GM21619 (cell line): ENCODE data around the gene MGAT4A.
A peak's percentile ranks its signal among the peaks of the same experiment; 100 is the strongest.

Experiments used
- ATAC-seq: cut with Tn5 transposase; IDR thresholded peaks from one replicate; pipeline ENCODE4 v1.9.1; 2021; ENCODE audit not compliant: unreplicated experiment

The MGAT4A gene

DNA sequence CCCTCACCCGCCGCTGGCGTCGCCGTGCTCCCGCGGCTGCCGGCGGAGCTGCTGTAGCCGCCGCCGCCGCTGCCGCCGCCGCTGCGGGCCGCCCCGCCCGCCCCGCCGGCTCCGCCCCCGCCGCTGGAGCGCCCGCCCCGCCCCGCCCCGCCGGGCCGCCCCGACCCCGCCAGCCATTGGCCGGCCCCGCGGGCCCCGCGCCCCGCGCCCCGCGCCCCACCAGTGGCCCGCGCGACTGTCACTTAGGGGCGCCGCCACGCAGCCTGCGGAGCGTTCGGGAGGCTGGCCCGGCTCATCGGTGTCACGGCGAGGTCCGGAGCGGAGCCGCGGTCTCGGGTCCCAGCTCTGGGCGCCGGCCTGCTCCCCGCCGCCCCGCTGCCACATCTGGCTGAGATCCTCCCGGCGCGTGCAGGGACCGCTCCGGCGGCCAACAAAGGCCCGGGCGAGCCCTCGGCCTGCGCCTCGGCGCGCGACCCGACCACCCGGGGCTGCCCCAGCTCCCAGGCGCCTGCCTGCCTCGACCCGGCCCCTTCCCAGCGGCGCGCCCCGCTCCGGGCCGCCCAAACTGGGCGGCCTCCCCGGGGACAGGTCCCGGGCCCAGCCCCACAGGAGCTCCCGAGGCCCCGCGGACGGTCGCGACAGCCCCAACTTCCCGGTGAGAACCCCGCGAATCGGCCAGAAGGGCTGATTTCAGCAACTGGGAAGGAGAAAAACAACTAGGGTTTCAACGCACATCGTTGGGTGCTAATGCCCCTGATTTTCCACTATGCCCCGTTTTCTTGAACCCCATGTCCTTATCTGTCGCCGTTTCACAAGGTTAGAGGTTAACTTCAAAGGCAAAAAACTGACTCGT is at the start of gene MGAT4A:
Gene MGAT4A, minus strand, starts transcription at position 92 of the 853 bp plus-strand sequence. CDS start 4,800 bp downstream, outside the sequence.
- ATAC-seq, result peak; percentile 71

DNA sequence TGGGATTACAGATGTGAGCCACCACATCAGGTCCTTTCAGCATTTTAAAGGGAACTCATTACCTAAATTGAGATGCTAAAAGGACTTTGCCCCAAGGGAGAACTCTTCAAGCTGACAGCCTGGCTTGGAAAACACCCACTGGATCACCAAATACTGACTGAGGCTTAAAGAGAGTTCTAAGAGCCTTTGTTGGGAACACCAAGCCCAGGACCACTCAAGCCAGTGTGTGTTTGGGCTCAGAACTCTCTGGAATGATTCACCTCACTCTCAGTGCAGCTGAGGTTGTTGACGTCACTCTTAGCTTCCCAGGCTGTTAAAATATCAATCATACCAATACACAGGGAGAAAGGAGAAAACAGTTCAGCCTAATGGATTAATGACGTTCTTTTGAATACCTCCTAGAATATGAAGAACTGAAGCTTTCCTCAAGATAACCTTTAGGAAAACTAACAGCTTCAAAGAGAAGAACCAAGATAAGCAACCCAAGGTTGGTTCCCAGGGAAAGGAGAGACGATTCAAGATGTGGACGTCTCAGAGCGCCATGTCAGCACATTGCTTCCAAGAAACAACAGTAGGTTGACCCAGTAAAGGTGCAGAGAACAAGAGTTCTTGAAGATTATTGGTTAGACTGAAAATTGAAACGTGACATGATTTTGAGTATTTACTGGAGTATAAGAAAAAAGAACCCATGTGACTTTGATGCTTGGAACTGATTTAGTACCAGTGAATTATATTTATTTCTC is 48.0 kb upstream of the MGAT4A start:
- ATAC-seq, result no peak

- no peak for ATAC-seq
Measured at GRCh38 chr2:98778151-98778550, 47.2 kb upstream of the MGAT4A start.

DNA sequence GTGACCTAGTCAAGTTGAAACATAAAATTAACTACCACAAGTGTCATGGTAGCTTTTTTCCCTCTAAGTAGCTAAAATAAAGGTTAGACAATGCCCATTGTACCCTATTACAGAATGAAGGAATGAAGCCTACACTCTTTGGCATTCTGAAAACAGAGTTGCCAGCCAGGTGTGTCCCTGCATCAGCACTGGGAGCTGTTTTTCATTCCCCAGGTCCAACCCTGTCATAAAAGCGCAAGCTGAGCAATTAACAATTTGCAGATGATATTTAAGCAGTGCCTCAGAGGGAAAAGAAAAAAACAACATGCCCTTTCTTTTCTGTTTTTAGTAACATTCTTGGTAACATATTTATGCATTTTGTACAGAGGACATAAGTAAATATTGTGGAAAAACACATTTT is 46.8 kb upstream of the MGAT4A start:
- ATAC-seq, result no peak

DNA sequence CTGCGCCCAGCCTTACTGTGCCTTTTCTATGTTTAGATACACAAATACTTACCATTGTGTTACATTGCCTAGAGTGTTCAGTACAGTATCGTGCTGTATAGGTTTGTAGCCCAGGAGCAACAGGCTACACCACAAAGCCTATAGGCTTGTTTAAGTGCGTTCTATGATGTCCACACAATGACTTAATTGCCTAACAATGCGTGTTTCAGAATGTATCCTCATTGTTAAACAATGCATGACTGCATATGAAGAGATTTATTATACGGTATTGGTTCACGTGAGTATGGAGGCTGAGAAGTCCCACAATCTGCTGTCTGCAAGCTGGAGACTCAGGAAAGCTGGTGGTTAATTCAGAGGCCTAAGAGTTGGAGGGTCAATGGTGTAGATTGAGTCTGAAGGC is 46.1 kb upstream of the MGAT4A start:
- ATAC-seq, result no peak

DNA sequence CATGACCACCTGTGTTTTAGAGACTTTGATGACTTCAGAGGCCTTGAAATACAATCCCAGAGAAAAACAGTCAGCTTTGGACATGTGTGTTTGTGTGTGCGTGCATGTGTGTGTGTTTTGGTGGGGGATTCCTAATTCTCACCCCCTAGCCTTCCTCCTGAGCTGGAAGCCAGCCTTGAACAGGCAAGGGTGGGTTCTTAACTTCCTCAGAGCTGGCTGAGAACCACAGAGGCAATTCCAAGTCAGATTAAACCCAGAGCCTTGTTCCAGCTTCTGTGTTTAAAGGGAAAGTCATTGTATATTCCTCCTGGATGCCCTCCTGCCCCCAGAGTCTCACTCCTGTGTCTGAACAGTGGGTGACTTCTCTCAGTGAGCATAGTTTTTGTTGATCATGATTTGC is 45.2 kb upstream of the MGAT4A start:
- no peak for ATAC-seq

DNA sequence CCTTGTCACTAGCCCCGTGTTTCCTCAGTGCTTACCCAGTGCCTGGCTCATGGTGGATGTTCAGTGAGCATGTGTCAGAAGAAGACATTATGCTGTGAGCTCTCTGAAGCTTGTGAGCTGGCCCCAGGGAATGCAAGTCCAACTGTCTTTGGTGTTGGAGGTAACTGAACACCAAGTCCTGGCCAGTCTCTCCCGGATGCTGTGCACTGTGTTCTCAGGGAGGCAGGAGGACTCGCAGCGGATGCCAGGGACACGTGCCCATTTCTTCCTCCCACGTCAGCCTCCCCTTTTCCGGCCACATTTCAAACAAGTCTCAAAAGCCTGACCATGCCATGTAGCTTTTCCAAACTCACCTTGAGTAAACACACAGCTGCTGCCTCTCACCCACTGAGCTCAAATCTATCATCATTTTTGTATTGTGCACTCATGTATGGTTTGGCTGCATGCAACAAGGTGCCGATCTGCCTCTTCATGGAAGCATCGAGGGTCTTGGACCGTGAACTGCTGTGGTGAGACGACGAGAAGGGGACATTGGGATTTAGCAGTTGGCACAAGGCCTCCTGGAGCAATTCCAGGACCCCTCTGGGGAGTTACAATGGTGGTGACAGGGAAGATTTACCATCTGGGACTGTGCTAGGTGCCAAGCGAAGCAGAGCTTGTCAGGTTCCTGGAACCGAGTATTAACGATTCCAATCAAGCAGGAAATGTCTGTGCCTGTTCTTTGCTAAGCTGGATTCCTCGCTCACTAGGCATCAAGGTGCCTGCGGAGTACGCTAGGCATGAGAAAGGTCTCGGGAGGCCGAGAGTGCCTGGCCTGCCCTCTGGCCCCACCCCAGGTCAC is 44.4 kb upstream of the MGAT4A start:
- ATAC-seq, result no peak

GRCh38 chr2:98773907-98774306 is 43.0 kb upstream of the MGAT4A start:
- ATAC-seq, result no peak

GRCh38 chr2:98773169-98773568 is 42.2 kb upstream of the MGAT4A start:
- ATAC-seq, result no peak

- no peak for ATAC-seq
Measured at GRCh38 chr2:98772536-98772935, 41.6 kb upstream of the MGAT4A start.

DNA sequence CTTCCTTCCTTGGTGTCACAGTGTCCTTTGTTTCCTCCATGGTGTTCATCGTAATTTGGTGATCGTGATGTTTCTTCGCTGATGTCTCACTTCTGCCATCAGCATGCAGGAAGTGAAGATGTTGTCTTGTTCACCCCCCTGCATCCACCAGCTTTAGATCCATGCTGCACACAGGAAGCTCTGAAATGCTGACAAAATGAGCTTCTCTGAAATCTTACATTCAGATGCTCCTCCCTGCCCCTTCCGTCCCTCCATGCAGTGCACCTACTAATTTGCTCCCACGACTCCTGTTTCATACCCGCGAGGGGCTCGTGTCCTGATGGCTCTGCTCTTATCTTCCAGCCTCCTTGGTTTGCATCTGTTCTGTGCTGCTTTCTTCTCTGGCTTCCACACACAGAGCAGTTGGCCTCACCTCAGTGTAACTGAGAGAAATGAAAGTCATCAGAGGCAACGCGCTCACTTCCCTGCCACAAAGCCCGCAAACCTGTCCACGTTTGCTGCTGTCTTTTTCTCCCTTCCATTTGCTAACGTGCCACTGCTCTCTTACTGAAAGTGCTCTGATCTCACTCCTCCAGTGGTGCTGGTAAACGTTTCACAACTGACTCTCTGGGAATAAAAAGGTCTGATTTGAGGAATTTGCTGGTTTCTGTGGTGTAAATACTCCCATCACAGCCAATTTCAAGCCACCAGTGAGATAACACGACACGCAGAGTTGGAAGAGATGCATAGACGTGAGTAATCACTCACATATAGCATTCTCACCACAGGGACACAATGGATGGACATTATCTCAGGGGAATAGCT is 41.0 kb upstream of the MGAT4A start:
- no peak for ATAC-seq

- no peak for ATAC-seq
Measured at GRCh38 chr2:98771264-98771663, 40.3 kb upstream of the MGAT4A start.

DNA sequence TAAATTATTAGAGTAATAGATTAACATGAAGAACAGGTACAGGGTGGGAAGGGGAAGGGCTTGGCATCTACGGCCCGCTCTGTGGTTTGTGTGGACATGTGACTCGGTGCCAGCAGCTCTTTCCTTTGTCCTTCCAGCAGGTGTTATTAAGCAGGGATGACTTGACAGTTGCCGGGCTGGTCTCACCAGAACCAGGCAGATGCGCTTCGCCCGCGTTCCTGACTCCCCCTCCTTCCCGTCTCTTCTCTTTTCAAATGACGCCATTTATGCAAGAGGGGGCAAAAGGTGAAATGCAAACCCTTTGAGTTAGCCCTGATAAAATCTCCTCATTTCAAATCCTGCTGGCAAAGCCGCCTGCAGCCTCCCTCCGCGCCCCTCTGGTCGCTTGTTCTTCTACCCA is 38.9 kb upstream of the MGAT4A start:
- no peak for ATAC-seq

- ATAC-seq, result no peak
Measured at GRCh38 chr2:98769114-98769476, 38.2 kb upstream of the MGAT4A start.

- ATAC-seq, result no peak
Measured at GRCh38 chr2:98768384-98769113, 37.6 kb upstream of the MGAT4A start.

GRCh38 chr2:98764499-98764898 is 33.6 kb upstream of the MGAT4A start:
- ATAC-seq, result no peak

- ATAC-seq, result no peak
Measured at GRCh38 chr2:98763209-98763951, 32.4 kb upstream of the MGAT4A start.

GRCh38 chr2:98761909-98762308 is 31.0 kb upstream of the MGAT4A start:
- ATAC-seq, result no peak

DNA sequence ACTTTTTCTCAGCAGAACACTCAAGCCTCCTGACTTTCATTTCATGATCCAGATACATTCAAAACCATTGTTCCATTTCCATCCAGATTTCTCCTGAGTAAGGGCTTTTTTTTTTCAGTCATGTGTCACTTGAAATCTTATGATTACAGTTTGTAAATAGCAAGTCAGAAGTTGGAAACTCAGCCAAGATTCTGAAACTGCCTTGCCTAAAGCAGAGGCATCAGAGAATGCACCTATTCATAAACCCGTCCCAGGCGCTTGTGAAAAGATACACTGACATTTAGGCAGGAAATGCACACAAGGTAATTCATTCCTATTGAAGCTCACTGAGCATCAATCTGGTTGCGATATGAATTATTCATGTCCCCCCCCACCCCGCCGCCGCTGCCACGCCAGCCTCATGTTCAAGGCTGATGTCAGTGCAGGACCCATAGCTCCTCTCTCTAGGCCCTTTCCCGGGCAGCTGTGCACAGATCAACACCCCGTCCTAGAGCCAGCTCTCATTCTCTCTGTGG is 30.4 kb upstream of the MGAT4A start:
- ATAC-seq, result no peak
